Transverse colon (tissue), 4 donors: ENCODE measurements around the gene PIK3AP1. TPM values are rescaled to one million over a fixed set of nuclear protein-coding genes. Genes with fewer than 3 reads are reported as not detected.

Experiments
- DNase-seq: peaks from one replicate; pipeline ENCODE4 v3.0.0-alpha.2; 2019
- H3K27ac ChIP-seq, 4 donors: fragments of 200-600 bp; sonication (generic); 2 replicates each; pipeline ENCODE4 v1.5.1; 2016 to 2018; ENCODE audit warnings: inconsistent platforms in 4 of 4
- H3K27me3 ChIP-seq: fragments of 200-600 bp; sonication (generic); 2 replicates; pipeline ENCODE4 v1.5.1; 2017; ENCODE audit warnings: inconsistent platforms
- H3K36me3 ChIP-seq, 4 donors: fragments of 200-600 bp; sonication (generic); 2 replicates each; pipeline ENCODE4 v1.5.1; 2017 to 2019; ENCODE audit warnings: inconsistent platforms in 4 of 4
- H3K4me1 ChIP-seq, 4 donors: fragments of 200-600 bp; sonication (generic); 2 replicates each; pipeline ENCODE4 v1.5.1; 2017 to 2020; ENCODE audit warnings: inconsistent platforms in 4 of 4
- H3K4me3 ChIP-seq, 4 donors: fragments of 200-600 bp; sonication (generic); 1 replicate in 1 of 4; 2 replicates in 3 of 4; pipeline versions ENCODE4 v1.5.1 to v1.6.1; 2017 to 2019; ENCODE audit warnings: inconsistent platforms in 4 of 4
- H3K9me3 ChIP-seq, 2 donors: fragments of 200-600 bp; sonication (generic); 2 replicates each; pipeline ENCODE4 v1.5.1; 2017 to 2019; ENCODE audit warnings: inconsistent platforms in 2 of 2
- EP300 ChIP-seq: sonication (generic); formaldehyde crosslinking; IDR thresholded peaks from one replicate; pipeline ENCODE4 v1.6.1; 2017; ENCODE audit warnings: antibody characterized with exemption, low read depth
- POLR2A ChIP-seq: fragments of 450-650 bp; IDR thresholded peaks from one replicate; pipeline ENCODE4 v1.6.1; 2016; ENCODE audit warnings: antibody characterized with exemption, mild to moderate bottlenecking, moderate library complexity
- POLR2AphosphoS5 ChIP-seq, 3 donors: sonication (generic); formaldehyde crosslinking; IDR thresholded peaks; one replicate each; pipeline ENCODE4 v1.6.1; 2016; ENCODE audit warnings: antibody characterized with exemption in 3 of 3
- WGBS, 2 donors: methylation state at CpG; one replicate each; pipeline ENCODE4 v1.1.5; 2018; ENCODE audit warnings: low coverage in 1 of 2; 5-methylcytosine and 5-hydroxymethylcytosine counted together
- in situ Hi-C, 4 donors: fragments of 200-750 bp; cut with MboI; loops; one replicate each; pipeline versions ENCODE4 v1.15.0 to v1.15.1; 2017; ENCODE audit warnings: low sequenced_read_pairs in 3 of 4, low pct_ligation_motif_present in 1 of 4, low pct_unique_long_range_greater_than_20kb in 1 of 4
- intact Hi-C: fragments of 100-400 bp; cut with DNase I; formaldehyde crosslinking; loops from one replicate; pipeline ENCODE4 v1.15.1; 2023; ENCODE audit warnings: low total_unique reads
- total RNA-seq, 4 donors: library from RNA; depleted of rRNA; stranded (reverse); fragments of >200 nt; gene quantifications; one replicate each; pipeline ENCODE4 v1.1.0, GENCODE V29; 2016
- TF ChIP-seq, protein P1 (sequence below), 5 experiments: fragments of 200-600 bp in 3 of 5; fragments of 450-650 bp in 2 of 5; sonication (generic) in 3 of 5; IDR thresholded peaks; 1 replicate in 2 of 5; 2 replicates in 3 of 5; pipeline ENCODE4 v1.5.1; 2016 to 2017; ENCODE audit warnings: antibody characterized with exemption in 5 of 5, inconsistent platforms in 3 of 5, mild to moderate bottlenecking in 2 of 5, moderate library complexity in 1 of 5

PIK3AP1 gene
- total RNA-seq, 4 donors from 2014 or later = 6.4 to 42.6 (median 16.3) TPM

DNA sequence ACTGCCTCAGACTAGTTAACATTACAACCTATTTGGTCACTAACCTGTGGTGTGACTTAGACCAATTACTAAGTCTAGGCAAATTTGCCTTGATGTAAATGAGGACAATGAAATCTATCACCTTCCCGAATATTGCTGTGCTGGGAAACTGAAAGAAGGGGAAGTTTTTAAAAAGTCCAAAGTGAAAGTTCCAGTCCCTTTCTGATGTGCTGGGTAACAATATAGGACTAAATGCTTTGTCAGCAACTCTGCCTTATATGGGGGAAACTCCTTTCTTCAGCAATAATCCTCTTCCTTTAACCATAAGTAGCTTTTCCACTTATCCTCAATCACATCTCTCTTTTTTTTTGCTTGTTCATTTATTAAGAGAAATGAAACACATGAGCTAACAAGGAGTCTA, 3.9 kb downstream of the PIK3AP1 start:
- no peak overlapping the region for H3K27ac ChIP-seq
- no peak for TF ChIP-seq POLR2A
- in situ Hi-C loops = no loop called here
- no peaks in the 10 kb centered on the region for H3K27me3 ChIP-seq
- H3K9me3 ChIP-seq = no peaks in the 10 kb centered on the region
- H3K4me3 ChIP-seq = no peak overlapping the region
- WGBS, 2 donors = 74 to 78% methylated on average over 1 of the region's 1 CpG
- H3K36me3 ChIP-seq = no peaks in the 10 kb centered on the region
- intact Hi-C loops = no loop called here
- no peak for DNase-seq
- peaks cover 0 to 30% (median 4%) of the 10 kb centered on the region in 4 donors for H3K4me1 ChIP-seq

DNA sequence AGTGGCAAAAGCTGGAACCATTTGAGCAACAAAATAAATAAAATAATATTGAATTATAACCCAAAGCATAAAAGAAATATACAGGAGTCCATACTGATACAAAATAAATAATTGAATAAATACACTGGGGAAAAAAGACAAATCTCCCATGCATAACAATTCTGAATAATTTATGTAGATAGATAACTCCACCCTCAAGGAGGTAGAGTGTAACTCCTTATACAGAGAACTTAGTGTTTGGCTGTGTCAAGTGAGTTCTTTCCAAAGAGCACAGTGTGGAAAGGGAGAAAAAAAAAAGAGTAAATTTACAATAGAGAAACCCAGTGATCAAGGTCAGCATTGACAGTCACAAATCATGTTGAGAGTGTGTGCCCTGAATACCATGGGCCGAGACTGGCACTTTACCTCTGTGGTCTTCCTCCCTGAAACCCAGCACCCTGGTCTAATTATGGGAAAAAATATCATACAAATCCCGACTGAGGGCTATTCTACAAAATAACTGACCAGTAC, 5.5 kb downstream of the PIK3AP1 start:
- peaks cover 0 to 18% (median 0%) of the 10 kb centered on the region in 4 donors for H3K4me1 ChIP-seq
- WGBS, 2 donors = 73 to 96% methylated on average over 2 of the region's 2 CpGs

DNA sequence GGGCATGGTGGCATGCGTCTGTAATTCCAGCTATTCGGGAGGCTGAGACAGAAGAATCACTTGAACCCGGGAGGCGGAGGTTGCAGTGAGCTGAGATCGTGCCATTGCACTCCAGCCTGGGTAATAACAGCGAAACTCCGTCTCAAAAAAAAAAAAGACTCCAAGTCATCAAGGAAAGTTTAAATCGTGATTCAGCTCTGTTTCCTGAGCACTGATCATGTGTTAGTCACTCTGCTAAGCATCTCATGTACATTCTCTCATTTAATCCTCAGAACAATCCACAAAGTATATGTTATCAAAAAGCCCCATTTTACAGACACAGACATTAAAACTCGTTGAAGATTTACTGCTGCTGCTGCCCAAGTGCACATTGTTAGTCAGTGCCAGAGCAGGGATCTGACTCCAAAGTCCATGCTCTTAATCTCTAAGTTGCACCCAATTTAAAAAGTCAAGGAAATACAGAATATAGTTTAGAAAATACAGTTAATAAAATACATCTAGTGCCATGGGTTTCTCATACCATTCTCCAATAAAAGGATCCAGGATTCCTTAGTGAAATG, 6.2 kb downstream of the PIK3AP1 start:
- H3K36me3 ChIP-seq = no peaks in the 10 kb centered on the region
- TF ChIP-seq, protein P1, sequence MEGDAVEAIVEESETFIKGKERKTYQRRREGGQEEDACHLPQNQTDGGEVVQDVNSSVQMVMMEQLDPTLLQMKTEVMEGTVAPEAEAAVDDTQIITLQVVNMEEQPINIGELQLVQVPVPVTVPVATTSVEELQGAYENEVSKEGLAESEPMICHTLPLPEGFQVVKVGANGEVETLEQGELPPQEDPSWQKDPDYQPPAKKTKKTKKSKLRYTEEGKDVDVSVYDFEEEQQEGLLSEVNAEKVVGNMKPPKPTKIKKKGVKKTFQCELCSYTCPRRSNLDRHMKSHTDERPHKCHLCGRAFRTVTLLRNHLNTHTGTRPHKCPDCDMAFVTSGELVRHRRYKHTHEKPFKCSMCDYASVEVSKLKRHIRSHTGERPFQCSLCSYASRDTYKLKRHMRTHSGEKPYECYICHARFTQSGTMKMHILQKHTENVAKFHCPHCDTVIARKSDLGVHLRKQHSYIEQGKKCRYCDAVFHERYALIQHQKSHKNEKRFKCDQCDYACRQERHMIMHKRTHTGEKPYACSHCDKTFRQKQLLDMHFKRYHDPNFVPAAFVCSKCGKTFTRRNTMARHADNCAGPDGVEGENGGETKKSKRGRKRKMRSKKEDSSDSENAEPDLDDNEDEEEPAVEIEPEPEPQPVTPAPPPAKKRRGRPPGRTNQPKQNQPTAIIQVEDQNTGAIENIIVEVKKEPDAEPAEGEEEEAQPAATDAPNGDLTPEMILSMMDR (IDR thresholded peaks at IDR 0.05) = no peak
- TF ChIP-seq POLR2AphosphoS5 (IDR thresholded peaks at IDR 0.05) (no peak), EP300 (no peak), POLR2A (no peak)
- DNase-seq = no peak
- no peak overlapping the region for H3K27ac ChIP-seq
- no peak overlapping the region for H3K4me3 ChIP-seq
- WGBS, 2 donors = 47 to 82% methylated on average over 4 to 9 of the region's 9 CpGs
- in situ Hi-C loops (no loop called here), intact Hi-C loops (no loop called here)
- H3K27me3 ChIP-seq = no peaks in the 10 kb centered on the region
- peaks cover 0 to 11% (median 0%) of the 10 kb centered on the region in 4 donors for H3K4me1 ChIP-seq
- no peaks in the 10 kb centered on the region for H3K9me3 ChIP-seq

More for the DNA sequence above, 5.5 kb downstream of the PIK3AP1 start:
- no peak for DNase-seq
- Histone ChIP-seq H3K4me3 (no peak overlapping the region), H3K27me3 (no peaks in the 10 kb centered on the region), H3K36me3 (no peaks in the 10 kb centered on the region), H3K9me3 (no peaks in the 10 kb centered on the region), H3K27ac (no peak overlapping the region)
- TF ChIP-seq POLR2AphosphoS5 (IDR thresholded peaks at IDR 0.05) (no peak), POLR2A (no peak), EP300 (no peak)
- TF ChIP-seq, protein P1 (IDR thresholded peaks at IDR 0.05) = no peak
- intact Hi-C loops = no loop called here
- in situ Hi-C loops = no loop called here

DNA sequence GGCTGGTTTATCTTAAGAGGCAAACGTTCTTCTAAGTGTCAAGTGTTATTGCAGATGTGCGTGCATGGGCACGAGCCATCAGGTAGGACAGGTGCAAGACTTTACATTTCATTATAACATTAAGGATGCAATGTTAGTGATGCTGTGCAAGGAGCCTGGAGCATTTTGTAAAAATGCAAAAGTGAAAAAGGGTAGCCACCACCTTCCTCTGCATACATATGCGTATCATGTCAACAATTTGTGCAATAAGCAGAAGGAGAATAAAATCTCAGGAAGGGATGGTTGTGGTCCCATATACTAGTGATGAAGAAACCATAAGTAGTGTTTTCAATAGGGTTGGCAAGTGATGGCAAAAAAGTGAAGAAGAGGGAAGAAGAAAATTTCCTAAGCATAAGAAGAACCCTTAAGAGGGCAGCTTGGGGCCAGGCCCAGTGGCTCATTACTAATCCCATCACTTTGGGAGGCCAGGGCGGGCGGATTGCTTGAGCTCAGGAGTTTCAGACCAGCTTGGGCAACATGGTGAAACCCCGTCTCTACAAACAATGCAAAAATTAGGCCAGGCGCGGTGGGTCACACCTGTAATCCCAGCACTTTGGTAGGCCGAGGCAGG, 7.5 kb downstream of the PIK3AP1 start:
- H3K4me1 ChIP-seq = peaks cover 0 to 10% (median 0%) of the 10 kb centered on the region in 4 donors
- DNase-seq = no peak
- no peaks in the 10 kb centered on the region for H3K36me3 ChIP-seq
- 72 to 88% methylated on average over 3 to 10 of the region's 10 CpGs for WGBS, 2 donors
- intact Hi-C loops (no loop called here), in situ Hi-C loops (no loop called here)
- no peaks in the 10 kb centered on the region for H3K27me3 ChIP-seq
- H3K9me3 ChIP-seq = no peaks in the 10 kb centered on the region
- no peak for TF ChIP-seq EP300
- TF ChIP-seq, protein P1 (IDR thresholded peaks at IDR 0.05) = no peak
- no peak for TF ChIP-seq POLR2A
- no peak for TF ChIP-seq POLR2AphosphoS5 (IDR thresholded peaks at IDR 0.05)
- H3K27ac ChIP-seq = no peak overlapping the region
- no peak overlapping the region for H3K4me3 ChIP-seq
